ENCODE results near the gene GDAP1L1. TPM values are rescaled to one million over a fixed set of nuclear protein-coding genes. Genes with fewer than 3 reads are reported as not detected.

GDAP1L1 gene
- total RNA-seq, 2 experiments from 2014 or later: 0.27 TPM; not detected in 1

GRCh38 chr20:44211177-44212039, 35.7 kb upstream of the GDAP1L1 start:
- H3K4me3 ChIP-seq (ENCODE audit: low read depth, low read length, poor library complexity, severe bottlenecking): peak overlapping the region; percentile 90
- peak overlapping the region; percentile 77; the same call in 1 of the 2 replicates for H2AFZ ChIP-seq (ENCODE audit: low read length)
- peak overlapping the region; percentile 51 for H3K27ac ChIP-seq (ENCODE audit: low read depth, low read length, poor library complexity, severe bottlenecking)
- H4K20me1 ChIP-seq (ENCODE audit: insufficient read depth, low read length): peaks cover 30% of the 10 kb centered on the region; the same call in 1 of the 2 replicates
- intact Hi-C loops (cut with micrococcal nuclease; ENCODE audit: unreplicated experiment): loop anchor here (2.0 to 10.0 kb wide), 2 partner anchors 399 to 653 kb away; no protein-coding TSS in a partner anchor
- BruUV-seq (replicated peaks): TSS peak; percentile 95
- H3K9me3 ChIP-seq (ENCODE audit: low read length): no peaks in the 10 kb centered on the region
- H3K79me2 ChIP-seq (ENCODE audit: insufficient read depth, low read depth, low read length): peaks cover 39% of the 10 kb centered on the region
- no peaks in the 10 kb centered on the region for H3K9me2 ChIP-seq (ENCODE audit: insufficient read depth, low read length)
- POLR2A ChIA-PET: interaction anchor here (0.6 kb wide), 1 partner anchor 527 kb away, joined by 3 read pairs; no protein-coding TSS in a partner anchor
- H3K36me3 ChIP-seq (ENCODE audit: insufficient read depth, low read length): peaks cover 7% of the 10 kb centered on the region
- H3K4me1 ChIP-seq (ENCODE audit: insufficient read depth, low read length, poor library complexity, severe bottlenecking): peaks cover 24% of the 10 kb centered on the region
- CTCF ChIA-PET (ENCODE audit: unreplicated experiment): no interaction called here
- no peak for DNase-seq (ENCODE audit: low spot score)
- peak overlapping the region; percentile 80 for H3K4me2 ChIP-seq (ENCODE audit: low read length)
- TF ChIP-seq EZH2phosphoT487 (IDR thresholded peaks at IDR 0.05; ENCODE audit: borderline replicate concordance, low read depth, low read length) (no peak), CTCF (conservative IDR thresholded peaks at IDR 0.05; ENCODE audit: low read length) (no peak)

- H3K9me3 ChIP-seq (ENCODE audit: low read length): no peaks in the 10 kb centered on the region
These were observed 34.3 kb upstream of the GDAP1L1 start for GRCh38 chr20:44212792-44213191.

More at GRCh38 chr20:44212792-44213191, 34.3 kb upstream of the GDAP1L1 start:
- Histone ChIP-seq H2AFZ (ENCODE audit: low read length) (no peak overlapping the region), H3K36me3 (ENCODE audit: insufficient read depth, low read length) (no peaks in the 10 kb centered on the region), H3K4me2 (ENCODE audit: low read length) (no peak overlapping the region), H3K9me2 (ENCODE audit: insufficient read depth, low read length) (no peaks in the 10 kb centered on the region), H3K27ac (ENCODE audit: low read depth, low read length, poor library complexity, severe bottlenecking) (no peak overlapping the region), H3K4me1 (ENCODE audit: insufficient read depth, low read length, poor library complexity, severe bottlenecking) (peaks cover 15% of the 10 kb centered on the region), H4K20me1 (ENCODE audit: insufficient read depth, low read length) (peaks cover 20% of the 10 kb centered on the region; the same call in 1 of the 2 replicates), H3K79me2 (ENCODE audit: insufficient read depth, low read depth, low read length) (peaks cover 25% of the 10 kb centered on the region), H3K4me3 (ENCODE audit: low read depth, low read length, poor library complexity, severe bottlenecking) (no peak overlapping the region)
- intact Hi-C loops (cut with micrococcal nuclease; ENCODE audit: unreplicated experiment): loop anchor here (10.0 kb wide), 1 partner anchor 652 kb away; no protein-coding TSS in a partner anchor
- DNase-seq (ENCODE audit: low spot score): no peak
- no TSS peak for BruUV-seq (replicated peaks)
- TF ChIP-seq EZH2phosphoT487 (IDR thresholded peaks at IDR 0.05; ENCODE audit: borderline replicate concordance, low read depth, low read length): no peak
- TF ChIP-seq CTCF (conservative IDR thresholded peaks at IDR 0.05; ENCODE audit: low read length): no peak
- ChIA-PET POLR2A (interaction anchor here (0.7 kb wide), 1 partner anchor 21 kb away, joined by 4 read pairs; no protein-coding TSS in a partner anchor), CTCF (ENCODE audit: unreplicated experiment) (no interaction called here)
